Measurements from ENCODE around the gene CDO1. TPM values are rescaled to one million over a fixed set of nuclear protein-coding genes. Genes with fewer than 3 reads are reported as not detected.

The CDO1 gene
- total and polyA plus RNA-seq, 2 of the 8 experiments (the other 6 are each of a cell fraction or from before 2014, with no cell fraction given) = 26.1 to 29.5 TPM

DNA sequence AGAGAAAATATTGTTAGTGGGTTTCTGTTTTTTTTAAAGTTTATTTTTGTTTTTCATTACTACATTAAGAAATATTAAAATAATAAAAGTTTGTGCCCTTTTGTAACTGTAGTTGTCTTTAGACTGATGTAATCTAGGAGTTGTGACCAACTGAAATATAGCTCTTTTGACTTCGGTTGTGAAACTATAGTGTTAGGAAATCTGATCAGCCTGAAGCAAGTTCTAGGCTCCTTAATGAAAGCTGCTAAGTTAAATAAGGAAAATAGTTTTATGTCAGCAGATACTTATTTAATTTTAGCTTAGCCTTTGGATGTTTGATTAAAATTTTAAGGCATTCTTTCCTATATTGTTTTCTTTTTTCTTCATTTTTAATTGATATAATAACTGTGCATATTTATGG is 39.5 kb upstream of the CDO1 start:
- Histone ChIP-seq H3K4me3 (ENCODE audit: extremely low read depth in 1 of 4, insufficient read depth in 2 of 4, low read depth in 3 of 4, low read length in 4 of 4) (no peak overlapping the region), H2BK12ac (ENCODE audit: low read depth, low read length) (no peak overlapping the region), H3K14ac (ENCODE audit: insufficient read length) (no peak overlapping the region), H3K79me1 (ENCODE audit: low read depth, low read length) (no peaks in the 10 kb centered on the region; the same call in 1 of the 2 replicates), H4K91ac (replicated peaks; ENCODE audit: insufficient read length, low read length) (no peak overlapping the region), H2BK20ac (ENCODE audit: low read length) (no peak overlapping the region), H3K4ac (replicated peaks; ENCODE audit: insufficient read length, low read depth, low read length) (no peak overlapping the region), H4K5ac (ENCODE audit: insufficient read length, low read depth, low read length) (no peak overlapping the region), H3K9ac (replicated peaks in 1 of 4; ENCODE audit: extremely low read depth in 1 of 4, low read depth in 3 of 4, low read length in 3 of 4) (no peak overlapping the region), H3K56ac (replicated peaks; ENCODE audit: insufficient read length, low read depth, low read length) (no peak overlapping the region), H3K36me3 (ENCODE audit: control insufficient read depth in 2 of 4, insufficient read depth in 4 of 4, low read length in 3 of 4) (no peaks in the 10 kb centered on the region), H3K23me2 (ENCODE audit: low read depth, low read length) (no peaks in the 10 kb centered on the region), H4K20me1 (replicated peaks in 1 of 2; ENCODE audit: control insufficient read depth in 1 of 2, insufficient read depth in 2 of 2, low read length in 2 of 2) (no peaks in the 10 kb centered on the region), H2BK5ac (ENCODE audit: low read depth, low read length) (no peak overlapping the region), H2BK120ac (replicated peaks; ENCODE audit: low read depth, low read length) (no peak overlapping the region), H2AK5ac (ENCODE audit: low read depth, low read length) (no peak overlapping the region), H3K27me3 (replicated peaks in 1 of 4; ENCODE audit: control insufficient read depth in 3 of 4, extremely low read depth in 1 of 4, insufficient read depth in 3 of 4, low read length in 3 of 4) (no peaks in the 10 kb centered on the region), H4K8ac (ENCODE audit: extremely low read depth, insufficient read depth, low read length) (no peak overlapping the region), H3K27ac (ENCODE audit: low read depth, low read length) (no peak overlapping the region), H3K4me1 (replicated peaks in 1 of 4; ENCODE audit: control insufficient read depth in 3 of 4, insufficient read depth in 4 of 4, low read length in 3 of 4) (peaks cover 0 to 5% (median 0%) of the 10 kb centered on the region in 4 experiments; a peak in 2 of 7 replicates), H3K79me2 (ENCODE audit: control insufficient read depth in 1 of 2, insufficient read depth in 2 of 2, low read length in 2 of 2) (peaks cover 0 to 87% of the 10 kb centered on the region in 2 experiments; a peak in 2 of 4 replicates), H3K18ac (ENCODE audit: extremely low read depth, low read length) (no peak overlapping the region), H2AFZ (ENCODE audit: low read length) (no peak overlapping the region), H2BK15ac (ENCODE audit: low read length) (no peak overlapping the region), H3K23ac (ENCODE audit: insufficient read length) (no peak overlapping the region), H3K4me2 (ENCODE audit: insufficient read depth in 1 of 2, low read depth in 2 of 2, low read length in 2 of 2) (no peak overlapping the region), H3K9me3 (ENCODE audit: insufficient read depth in 2 of 2, low read depth in 1 of 2, low read length in 1 of 2) (peaks cover 0 to 8% of the 10 kb centered on the region in 2 experiments; a peak in 1 of 4 replicates)
- no peak for FAIRE-seq
- WGBS, 2 experiments (ENCODE audit: extremely low coverage in 1 of 2, insufficient coverage in 1 of 2, insufficient read length in 1 of 2, insufficient replicate concordance in 2 of 2, low coverage in 1 of 2, low lambda C conversion rate in 2 of 2, missing lambda C conversion rate in 1 of 2) = 86% methylated on average over 1 of the region's 1 CpG; no CpG with 5 or more reads in 1 of the 2 experiments
- POLR2A ChIA-PET (ENCODE audit: partially characterized antibody) = no interaction called here
- no peak for DNase-seq (ENCODE audit: low read depth in 1 of 2, low spot score in 2 of 2)
- CTCF ChIA-PET (ENCODE audit: partially characterized antibody) = interaction anchor here (0.5 to 1.0 kb wide), 3 partner anchors 15 to 287 kb away, joined by 3 read pairs; no protein-coding TSS in a partner anchor
- TF ChIP-seq BRCA1 (IDR thresholded peaks at IDR 0.05; ENCODE audit: low read depth, low read length) = no peak
- no peak for TF ChIP-seq TBP (IDR thresholded peaks at IDR 0.05; ENCODE audit: low read depth, low read length)
- no peak for TF ChIP-seq FOSL1 (IDR thresholded peaks at IDR 0.05; ENCODE audit: insufficient read depth, low read depth, low read length)
- no peak for TF ChIP-seq RFX5 (IDR thresholded peaks at IDR 0.05; ENCODE audit: borderline replicate concordance, low read depth, low read length)
- TF ChIP-seq EGR1 (IDR thresholded peaks at IDR 0.05; ENCODE audit: borderline replicate concordance, low read depth, low read length) = no peak
- no peak for TF ChIP-seq SIN3A (conservative IDR thresholded peaks at IDR 0.05 in 1 of 2, IDR thresholded peaks at IDR 0.05 in 1 of 2; ENCODE audit: low read depth in 1 of 2, low read length in 2 of 2)
- TF ChIP-seq KDM5A (IDR thresholded peaks at IDR 0.05; ENCODE audit: low read length) = no peak
- TF ChIP-seq, protein P1, sequence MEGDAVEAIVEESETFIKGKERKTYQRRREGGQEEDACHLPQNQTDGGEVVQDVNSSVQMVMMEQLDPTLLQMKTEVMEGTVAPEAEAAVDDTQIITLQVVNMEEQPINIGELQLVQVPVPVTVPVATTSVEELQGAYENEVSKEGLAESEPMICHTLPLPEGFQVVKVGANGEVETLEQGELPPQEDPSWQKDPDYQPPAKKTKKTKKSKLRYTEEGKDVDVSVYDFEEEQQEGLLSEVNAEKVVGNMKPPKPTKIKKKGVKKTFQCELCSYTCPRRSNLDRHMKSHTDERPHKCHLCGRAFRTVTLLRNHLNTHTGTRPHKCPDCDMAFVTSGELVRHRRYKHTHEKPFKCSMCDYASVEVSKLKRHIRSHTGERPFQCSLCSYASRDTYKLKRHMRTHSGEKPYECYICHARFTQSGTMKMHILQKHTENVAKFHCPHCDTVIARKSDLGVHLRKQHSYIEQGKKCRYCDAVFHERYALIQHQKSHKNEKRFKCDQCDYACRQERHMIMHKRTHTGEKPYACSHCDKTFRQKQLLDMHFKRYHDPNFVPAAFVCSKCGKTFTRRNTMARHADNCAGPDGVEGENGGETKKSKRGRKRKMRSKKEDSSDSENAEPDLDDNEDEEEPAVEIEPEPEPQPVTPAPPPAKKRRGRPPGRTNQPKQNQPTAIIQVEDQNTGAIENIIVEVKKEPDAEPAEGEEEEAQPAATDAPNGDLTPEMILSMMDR (IDR thresholded peaks at IDR 0.05; ENCODE audit: control extremely low read depth in 1 of 3, insufficient read depth in 1 of 3, low read depth in 1 of 3, low read length in 3 of 3) = no peak
- TF ChIP-seq NRF1 (IDR thresholded peaks at IDR 0.05; ENCODE audit: low read depth, low read length) = no peak
- TF ChIP-seq SP2 (IDR thresholded peaks at IDR 0.05; ENCODE audit: low read length) = no peak
- no peak for TF ChIP-seq TAF1 (IDR thresholded peaks at IDR 0.05; ENCODE audit: low read depth, low read length)
